ENCODE data around the gene ST6GAL1. TPM values are rescaled to one million over a fixed set of nuclear protein-coding genes. Genes with fewer than 3 reads are reported as not detected.

ST6GAL1 gene
- total and polyA plus RNA-seq, 4 donors: 15.1 to 113 (median 60.4) TPM

DNA sequence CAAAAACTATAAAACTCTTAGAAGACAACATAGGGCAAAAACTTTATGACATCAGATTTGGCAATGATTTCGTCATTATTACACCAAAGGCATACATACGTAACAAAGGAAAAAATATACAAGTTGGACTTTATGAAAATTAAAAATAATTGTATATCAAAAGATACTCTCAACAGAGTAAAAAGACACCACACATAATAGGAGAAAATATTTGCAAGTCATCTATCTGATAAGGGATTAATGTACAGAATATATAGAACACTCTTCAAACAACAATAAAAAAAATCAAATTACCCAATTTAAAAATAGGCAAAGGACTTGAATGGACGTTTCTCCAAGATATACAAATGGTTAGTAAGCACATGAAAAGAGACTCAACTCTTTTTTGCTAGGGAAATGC, 131.4 kb downstream of the ST6GAL1 start:
- no peak overlapping the region for H3K9ac ChIP-seq (ENCODE audit: insufficient read depth in 1 of 2, low read length in 2 of 2)
- no peak overlapping the region for H3K4me3 ChIP-seq
- peaks cover 0 to 24% (median 4%) of the 10 kb centered on the region in 5 donors for H3K4me1 ChIP-seq (ENCODE audit: control insufficient read depth in 5 of 5, insufficient read depth in 5 of 5, low read length in 5 of 5)
- DNase-seq (no peak), ATAC-seq (ENCODE audit: insufficient read depth, low FRiP score) (no peak)
- no peak overlapping the region for H3K27ac ChIP-seq (ENCODE audit: low read depth in 1 of 2, low read length in 1 of 2)
- TF ChIP-seq, protein P1, sequence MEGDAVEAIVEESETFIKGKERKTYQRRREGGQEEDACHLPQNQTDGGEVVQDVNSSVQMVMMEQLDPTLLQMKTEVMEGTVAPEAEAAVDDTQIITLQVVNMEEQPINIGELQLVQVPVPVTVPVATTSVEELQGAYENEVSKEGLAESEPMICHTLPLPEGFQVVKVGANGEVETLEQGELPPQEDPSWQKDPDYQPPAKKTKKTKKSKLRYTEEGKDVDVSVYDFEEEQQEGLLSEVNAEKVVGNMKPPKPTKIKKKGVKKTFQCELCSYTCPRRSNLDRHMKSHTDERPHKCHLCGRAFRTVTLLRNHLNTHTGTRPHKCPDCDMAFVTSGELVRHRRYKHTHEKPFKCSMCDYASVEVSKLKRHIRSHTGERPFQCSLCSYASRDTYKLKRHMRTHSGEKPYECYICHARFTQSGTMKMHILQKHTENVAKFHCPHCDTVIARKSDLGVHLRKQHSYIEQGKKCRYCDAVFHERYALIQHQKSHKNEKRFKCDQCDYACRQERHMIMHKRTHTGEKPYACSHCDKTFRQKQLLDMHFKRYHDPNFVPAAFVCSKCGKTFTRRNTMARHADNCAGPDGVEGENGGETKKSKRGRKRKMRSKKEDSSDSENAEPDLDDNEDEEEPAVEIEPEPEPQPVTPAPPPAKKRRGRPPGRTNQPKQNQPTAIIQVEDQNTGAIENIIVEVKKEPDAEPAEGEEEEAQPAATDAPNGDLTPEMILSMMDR (IDR thresholded peaks at IDR 0.05; ENCODE audit: control extremely low read depth, extremely low read depth): no peak
- H3K36me3 ChIP-seq (ENCODE audit: control insufficient read depth in 4 of 4, insufficient read depth in 4 of 4, low read length in 4 of 4): peaks cover 0 to 11% (median 7%) of the 10 kb centered on the region in 4 donors
- H3K9me3 ChIP-seq (ENCODE audit: control insufficient read depth in 4 of 4, insufficient read depth in 3 of 4, low read length in 3 of 4): peaks cover 0 to 8% (median 3%) of the 10 kb centered on the region in 4 donors
- no peaks in the 10 kb centered on the region for H3K27me3 ChIP-seq (ENCODE audit: control insufficient read depth in 3 of 3, insufficient read depth in 3 of 3, low read length in 2 of 3)
- WGBS, 2 donors: 61 to 77% methylated on average over 3 of the region's 3 CpGs

- DNase-seq (peak in 2 of 3 donors; percentile 48 to 63), ATAC-seq (ENCODE audit: insufficient read depth, low FRiP score) (peak; percentile 8)
- Histone ChIP-seq H3K36me3 (ENCODE audit: control insufficient read depth in 4 of 4, insufficient read depth in 4 of 4, low read length in 4 of 4) (peaks cover 0 to 9% (median 7%) of the 10 kb centered on the region in 4 donors), H3K9ac (ENCODE audit: insufficient read depth in 1 of 2, low read length in 2 of 2) (no peak overlapping the region), H3K9me3 (ENCODE audit: control insufficient read depth in 4 of 4, insufficient read depth in 3 of 4, low read length in 3 of 4) (peaks cover 0 to 6% (median 1%) of the 10 kb centered on the region in 4 donors), H3K4me3 (no peak overlapping the region), H3K4me1 (ENCODE audit: control insufficient read depth in 5 of 5, insufficient read depth in 5 of 5, low read length in 5 of 5) (peaks cover 0 to 24% (median 4%) of the 10 kb centered on the region in 5 donors), H3K27ac (ENCODE audit: low read depth in 1 of 2, low read length in 1 of 2) (peak overlapping the region in 1 of 2 donors; percentile 78), H3K27me3 (ENCODE audit: control insufficient read depth in 3 of 3, insufficient read depth in 3 of 3, low read length in 2 of 3) (no peaks in the 10 kb centered on the region)
- TF ChIP-seq, protein P1 (IDR thresholded peaks at IDR 0.05; ENCODE audit: control extremely low read depth, extremely low read depth): no peak
Measured at GRCh38 chr3:187062526-187063177, 132.3 kb downstream of the ST6GAL1 start.

GRCh38 chr3:187063286-187064121, 133.2 kb downstream of the ST6GAL1 start:
- no peaks in the 10 kb centered on the region for H3K9me3 ChIP-seq (ENCODE audit: control insufficient read depth in 4 of 4, insufficient read depth in 3 of 4, low read length in 3 of 4)
- no peak overlapping the region for H3K4me3 ChIP-seq
- H3K9ac ChIP-seq (ENCODE audit: insufficient read depth in 1 of 2, low read length in 2 of 2): no peak overlapping the region
- DNase-seq: peak; percentile 60 to 86 (median 69)
- peaks cover 0 to 6% (median 1%) of the 10 kb centered on the region in 4 donors for H3K36me3 ChIP-seq (ENCODE audit: control insufficient read depth in 4 of 4, insufficient read depth in 4 of 4, low read length in 4 of 4)
- H3K4me1 ChIP-seq (ENCODE audit: control insufficient read depth in 5 of 5, insufficient read depth in 5 of 5, low read length in 5 of 5): peaks cover 0 to 24% (median 4%) of the 10 kb centered on the region in 5 donors
- WGBS, 2 donors: 68 to 81% methylated on average over 6 of the region's 6 CpGs
- peak overlapping the region in 1 of 2 donors; percentile 78 for H3K27ac ChIP-seq (ENCODE audit: low read depth in 1 of 2, low read length in 1 of 2)
- ATAC-seq (ENCODE audit: insufficient read depth, low FRiP score): peak; percentile 58
- TF ChIP-seq, protein P1 (IDR thresholded peaks at IDR 0.05; ENCODE audit: control extremely low read depth, extremely low read depth): no peak
- no peaks in the 10 kb centered on the region for H3K27me3 ChIP-seq (ENCODE audit: control insufficient read depth in 3 of 3, insufficient read depth in 3 of 3, low read length in 2 of 3)

Measured in lung (tissue), 12 donors.